HL-60 (cell line): ENCODE data around the gene ANKH.
"Not testable (repeated sequence)": the region's sequence is repeated elsewhere in the genome, so short reads cannot be mapped to it uniquely, and the experiment has no call there.

Experiments
- CTCF ChIP-seq: IDR thresholded peaks from one replicate; pipeline ENCODE4 v1.5.1; 2011; ENCODE audit warnings: low read length, control low read depth, inconsistent platforms; ENCODE audit not compliant: insufficient read depth
- GABPA ChIP-seq: IDR thresholded peaks from 2 replicates; pipeline ENCODE4 v1.6.1; 2012; ENCODE audit warnings: low read depth
- POLR2AphosphoS5 ChIP-seq: IDR thresholded peaks from 2 replicates; pipeline ENCODE4 v1.6.1; 2012; ENCODE audit warnings: low read depth
- REST ChIP-seq: IDR thresholded peaks from 2 replicates; pipeline ENCODE4 v1.6.1; 2012; ENCODE audit warnings: low read depth; ENCODE audit not compliant: insufficient replicate concordance

GRCh38 chr5:14919106-14919505 lies 47.5 kb upstream of the ANKH start:
- TF ChIP-seq POLR2AphosphoS5, CTCF, GABPA, REST: not testable (repeated sequence)
